Measurements from ENCODE around the gene HIVEP3. TPM values are rescaled to one million over a fixed set of nuclear protein-coding genes. Genes with fewer than 3 reads are reported as not detected.

Gene HIVEP3
- total RNA-seq, 1 donor from 2014 or later, result 11.0 TPM

DNA sequence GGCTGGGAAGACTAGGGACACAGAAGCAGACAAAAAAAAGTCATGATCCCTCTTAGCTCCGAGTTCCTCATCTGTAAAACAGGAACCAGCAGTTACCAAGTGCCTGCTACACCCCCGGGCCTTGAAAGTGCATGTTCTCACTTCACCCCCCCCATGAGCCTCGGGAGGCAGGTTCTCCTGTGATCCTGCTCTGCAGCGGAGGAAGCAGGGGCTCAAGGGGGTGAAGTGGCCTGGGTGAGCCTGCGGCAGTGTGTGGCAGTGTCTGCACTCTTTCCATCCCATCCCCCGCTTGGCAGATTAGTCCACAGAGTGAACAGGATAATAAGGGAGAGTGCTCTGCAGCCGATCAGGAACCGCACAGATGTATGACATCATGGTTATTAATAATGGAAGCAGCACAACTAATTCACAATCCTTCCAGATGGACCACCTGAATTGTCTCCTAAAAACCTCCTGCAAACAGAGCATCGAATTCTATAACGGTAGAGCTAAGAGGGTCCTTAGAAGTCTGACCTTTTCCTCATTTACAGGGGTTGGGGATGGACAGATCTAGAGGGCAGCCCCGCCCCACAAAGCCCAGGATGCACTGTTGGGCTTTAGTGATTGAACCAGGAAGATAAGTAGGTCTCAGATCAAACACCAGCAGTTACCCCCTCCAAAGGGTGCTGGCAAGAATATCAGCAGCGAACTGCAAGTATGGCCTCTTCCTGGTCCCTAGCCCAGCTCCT, 260.1 kb downstream of the HIVEP3 start:
- intact Hi-C loops (cut with DNase I), result no loop called here
- DNase-seq (ENCODE audit: low spot score) (no peak), ATAC-seq (no peak)

DNA sequence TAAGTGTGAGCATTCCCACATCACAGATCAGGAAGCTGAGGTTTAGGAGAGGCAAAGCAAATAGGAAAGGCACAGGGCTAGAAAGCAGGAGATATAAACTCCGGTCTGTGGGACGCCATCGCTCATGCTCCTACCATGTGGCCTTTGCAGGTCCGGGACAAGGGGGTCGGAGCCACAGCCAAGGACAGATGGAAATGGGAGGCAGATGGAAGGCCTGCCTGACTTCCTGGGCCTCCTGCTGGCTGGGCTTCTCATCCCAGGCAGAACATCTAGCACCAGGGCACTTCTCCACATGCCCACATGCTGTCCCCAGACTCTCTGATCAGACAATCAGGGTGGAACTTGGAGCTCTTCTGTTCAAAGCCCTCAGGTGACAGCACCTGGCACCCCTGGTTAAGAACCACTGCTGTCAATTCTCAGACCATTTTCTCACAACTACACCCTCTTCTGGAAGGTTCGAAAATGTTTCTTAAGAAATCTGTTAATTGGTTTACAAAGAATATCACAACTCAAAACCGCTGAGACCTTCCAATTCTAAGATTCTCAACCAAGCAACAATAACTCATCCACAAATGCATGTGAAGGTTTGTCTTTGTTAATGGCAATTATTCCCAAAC, 260.9 kb downstream of the HIVEP3 start:
- DNase-seq (ENCODE audit: low spot score) (no peak), ATAC-seq (no peak)
- intact Hi-C loops (cut with DNase I), result no loop called here

GRCh38 chr1:41656825-41657500, 261.8 kb downstream of the HIVEP3 start:
- DNase-seq (ENCODE audit: low spot score) (no peak), ATAC-seq (no peak)
- intact Hi-C loops (cut with DNase I), result no loop called here

GRCh38 chr1:41656068-41656467, 262.7 kb downstream of the HIVEP3 start:
- intact Hi-C loops (cut with DNase I), result no loop called here
- no peak for DNase-seq (ENCODE audit: low spot score)
- no peak for ATAC-seq

DNA sequence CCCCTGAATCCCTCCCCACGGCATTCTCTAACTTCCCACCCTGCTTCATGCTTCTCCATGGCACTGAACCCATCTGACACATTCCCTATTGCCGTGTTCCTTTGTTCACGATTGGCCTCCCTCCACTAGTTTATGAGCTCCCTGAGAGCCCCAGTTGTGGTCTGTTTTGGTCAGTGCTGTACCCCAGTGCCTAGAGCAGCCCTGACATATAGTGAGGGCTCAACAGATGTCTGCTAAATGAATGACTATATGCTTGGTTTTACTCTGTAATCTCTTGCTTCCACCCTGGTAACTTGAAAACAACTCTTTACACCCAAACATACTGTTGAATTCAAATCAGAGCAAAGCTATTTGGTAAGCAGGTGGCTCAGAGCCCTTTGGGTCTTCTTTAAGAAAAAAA, 263.1 kb downstream of the HIVEP3 start:
- intact Hi-C loops (cut with DNase I), result no loop called here
- no peak for ATAC-seq
- no peak for DNase-seq (ENCODE audit: low spot score)

DNA sequence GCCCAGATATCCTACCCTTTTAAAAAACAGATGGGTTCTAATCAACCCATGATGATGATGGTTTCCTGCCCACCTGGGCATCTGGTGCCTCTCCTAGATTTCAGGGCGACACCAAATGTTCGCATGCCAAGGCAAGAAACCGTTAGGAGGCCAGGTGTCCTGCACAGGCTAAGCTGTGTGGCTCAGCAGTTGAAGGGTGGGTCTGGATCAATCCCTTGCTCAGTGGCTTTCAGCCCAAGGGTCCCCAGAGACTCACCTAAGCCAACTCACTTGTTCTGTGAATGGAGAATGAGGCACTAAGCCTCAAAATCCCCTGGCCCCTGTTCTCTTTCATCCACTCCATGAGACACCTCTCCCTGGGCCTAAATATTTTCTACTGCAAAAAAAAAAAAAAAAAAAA, 265.1 kb downstream of the HIVEP3 start:
- no peak for ATAC-seq
- intact Hi-C loops (cut with DNase I), result no loop called here
- no peak for DNase-seq (ENCODE audit: low spot score)

DNA sequence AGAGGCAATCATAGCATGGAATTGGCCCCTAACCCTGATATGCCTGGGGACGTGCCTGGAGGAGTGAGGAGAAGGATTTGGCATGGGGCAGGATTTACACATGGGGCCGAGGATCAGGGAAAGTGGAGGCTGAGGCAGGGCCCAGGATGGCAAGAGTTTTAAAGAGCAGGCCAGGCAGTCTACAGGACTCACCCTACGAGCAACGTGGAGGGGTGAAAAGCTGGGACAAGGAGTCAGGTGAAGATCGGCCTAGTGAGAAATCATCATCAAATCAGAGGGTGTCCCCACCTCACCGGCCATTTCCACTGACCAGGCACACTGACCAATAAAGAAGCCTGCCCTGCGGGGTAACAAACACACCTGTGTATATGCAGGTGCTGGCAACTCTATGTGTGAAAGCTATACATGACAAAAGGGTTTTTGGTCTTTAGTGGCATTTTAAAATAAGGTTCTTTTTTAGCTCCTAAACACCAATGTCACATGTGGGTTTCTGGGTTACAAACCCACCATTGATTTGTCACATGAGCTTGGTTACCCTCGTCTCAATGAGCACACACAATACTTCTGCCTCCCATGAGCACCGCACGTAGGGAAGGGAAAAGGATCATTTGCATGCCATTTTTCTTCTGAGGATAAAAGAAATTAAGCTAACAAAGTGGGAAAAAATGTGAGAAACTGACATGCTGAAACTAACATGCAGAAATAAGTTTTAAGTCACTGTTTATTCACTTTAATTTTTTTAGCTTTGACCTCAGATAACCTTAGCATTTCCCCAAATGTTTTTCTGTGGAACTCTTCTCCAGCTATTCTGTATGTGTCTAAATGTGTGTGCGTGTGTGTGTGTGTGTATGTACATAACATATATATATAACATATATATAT, 266.1 kb downstream of the HIVEP3 start:
- no peak for DNase-seq (ENCODE audit: low spot score)
- intact Hi-C loops (cut with DNase I), result no loop called here

DNA sequence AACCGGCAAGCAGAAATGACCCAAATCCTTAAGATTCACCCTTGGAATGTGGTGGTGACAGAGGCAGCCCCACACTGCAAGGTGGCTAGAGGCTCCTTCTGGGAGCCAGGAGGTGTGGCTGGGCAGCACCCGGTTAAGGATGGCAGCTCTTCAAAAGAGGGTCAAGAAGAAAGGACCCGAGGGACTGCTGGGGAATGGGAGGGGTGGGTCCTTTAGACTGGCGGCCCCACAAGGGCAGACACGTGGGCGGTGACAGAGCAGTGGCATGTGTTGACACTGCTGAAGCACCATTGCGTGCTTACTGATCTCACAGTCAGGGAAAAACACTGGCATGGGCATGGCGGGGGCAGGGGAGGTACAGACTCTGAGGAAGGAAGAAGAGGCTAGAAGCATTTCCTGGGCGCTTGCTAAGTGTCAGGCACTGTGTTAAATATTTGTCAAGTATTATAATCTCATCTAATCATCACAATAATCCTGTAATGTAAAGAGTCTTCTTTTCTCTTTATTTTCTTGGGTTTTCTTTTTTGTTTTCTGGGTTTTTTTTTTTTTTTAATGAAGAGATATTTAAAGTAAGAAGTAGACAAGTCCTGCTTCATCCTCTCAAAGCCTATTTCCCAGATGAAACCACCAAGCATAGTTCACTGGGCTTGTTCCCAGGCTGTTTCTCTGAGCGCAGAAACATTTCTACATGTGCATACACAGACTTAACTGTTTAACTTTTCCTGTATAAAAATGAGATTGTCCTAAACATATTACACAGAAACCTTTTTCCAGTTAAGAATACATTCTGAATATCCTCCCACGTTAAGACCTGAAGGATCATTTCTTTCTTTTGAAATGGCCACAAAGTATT, 268.5 kb downstream of the HIVEP3 start:
- peak; percentile 36 for ATAC-seq
- intact Hi-C loops (cut with DNase I), result no loop called here
- no peak for DNase-seq (ENCODE audit: low spot score)

More for the DNA sequence above, 266.1 kb downstream of the HIVEP3 start:
- no peak for ATAC-seq

DNA sequence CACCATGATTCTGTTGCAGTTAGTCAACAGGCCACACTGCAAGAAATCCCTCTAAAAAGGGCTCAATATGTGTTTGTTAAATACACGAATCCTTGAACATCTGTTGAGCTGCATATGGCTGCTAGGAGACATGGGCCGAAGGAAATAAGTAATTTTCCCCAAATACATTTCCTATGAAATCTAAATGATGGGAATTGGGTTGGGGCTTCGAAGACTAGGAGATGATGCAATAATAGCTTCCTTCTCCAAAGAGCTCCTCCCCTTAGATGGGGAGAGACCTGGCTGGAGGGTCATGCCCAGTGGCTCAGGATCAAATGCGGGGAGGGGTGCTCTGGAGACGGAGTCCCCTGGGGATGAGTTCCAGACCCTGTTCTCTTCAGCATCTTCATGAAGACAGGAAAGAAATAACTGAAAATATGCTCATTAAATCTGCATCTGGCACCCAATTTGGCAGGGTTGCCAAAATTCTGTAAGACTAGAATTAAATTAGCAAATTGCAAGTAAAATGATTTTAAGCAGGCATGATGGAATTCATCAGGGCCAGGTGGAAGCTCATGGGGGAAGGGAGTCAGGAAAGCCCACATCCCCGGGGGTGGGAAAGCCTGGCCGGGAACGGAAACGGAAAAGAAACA, 269.2 kb downstream of the HIVEP3 start:
- intact Hi-C loops (cut with DNase I), result no loop called here
- ATAC-seq, result no peak
- DNase-seq (ENCODE audit: low spot score), result no peak

DNA sequence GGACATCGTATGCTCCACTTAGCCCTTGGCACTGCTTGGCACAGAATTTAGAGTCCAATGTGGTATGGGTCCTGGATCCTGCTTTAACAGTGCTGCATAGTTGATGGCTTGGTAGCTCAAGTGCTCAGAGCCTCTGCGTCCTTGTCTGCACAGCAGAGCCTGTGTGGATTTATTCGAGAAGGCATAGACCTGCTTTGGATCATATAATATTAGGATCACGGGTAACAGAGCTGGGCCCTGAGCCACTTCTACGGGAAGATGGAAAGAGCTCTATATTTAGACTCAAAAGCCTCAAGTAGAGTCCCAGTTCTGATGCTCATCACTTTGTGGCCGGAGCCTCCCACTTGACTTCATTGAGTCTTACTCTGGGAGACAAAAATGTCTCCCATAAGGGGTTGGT, 269.9 kb downstream of the HIVEP3 start:
- ATAC-seq, result no peak

DNA sequence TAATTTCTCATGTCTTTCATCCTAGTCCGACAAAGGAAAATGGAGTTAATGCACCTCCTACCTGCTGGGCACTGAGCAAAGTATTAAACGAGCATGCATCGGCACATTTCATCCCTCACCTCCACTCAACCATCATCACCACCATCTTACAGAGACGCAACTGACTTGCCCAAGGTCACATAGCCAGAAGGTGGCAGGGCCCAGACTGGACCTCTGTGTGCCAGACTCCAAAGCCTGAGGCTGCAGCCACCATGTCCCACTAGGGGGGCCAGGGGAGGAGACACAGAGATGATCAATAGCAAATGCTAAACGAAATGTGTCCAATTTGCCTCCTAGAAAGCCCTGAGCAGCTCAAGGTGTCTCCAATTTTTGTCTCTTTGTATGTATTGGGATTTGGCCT, 270.5 kb downstream of the HIVEP3 start:
- DNase-seq (ENCODE audit: low spot score) (no peak), ATAC-seq (no peak)
- intact Hi-C loops (cut with DNase I), result no loop called here

More for the DNA sequence above, 269.9 kb downstream of the HIVEP3 start:
- intact Hi-C loops (cut with DNase I), result no loop called here
- DNase-seq (ENCODE audit: low spot score), result no peak

- intact Hi-C loops (cut with DNase I), result no loop called here
- DNase-seq (ENCODE audit: low spot score), result no peak
- ATAC-seq, result no peak
Measured at GRCh38 chr1:41647221-41648135, 271.2 kb downstream of the HIVEP3 start.

DNA sequence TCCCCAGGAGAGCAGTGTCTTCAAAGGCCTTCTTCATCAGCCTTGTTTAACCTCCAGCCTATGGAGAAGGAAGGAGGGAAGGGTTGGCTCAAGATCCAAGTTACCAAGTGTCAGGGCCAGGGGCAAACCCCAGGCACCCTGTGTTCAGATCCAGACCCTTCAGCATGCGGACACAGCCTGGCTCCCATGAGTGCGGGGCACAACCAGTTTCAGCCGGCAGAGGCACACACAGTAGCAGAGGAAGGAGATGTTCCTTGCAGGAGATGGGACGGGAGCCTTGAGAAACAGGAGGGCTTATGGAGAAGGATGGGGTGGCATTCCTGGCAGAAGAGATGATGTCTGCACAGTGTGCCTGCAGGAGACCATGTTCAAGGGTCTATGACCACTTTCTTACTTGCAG, 272.5 kb downstream of the HIVEP3 start:
- intact Hi-C loops (cut with DNase I), result no loop called here
- ATAC-seq, result no peak
- DNase-seq (ENCODE audit: low spot score), result no peak

DNA sequence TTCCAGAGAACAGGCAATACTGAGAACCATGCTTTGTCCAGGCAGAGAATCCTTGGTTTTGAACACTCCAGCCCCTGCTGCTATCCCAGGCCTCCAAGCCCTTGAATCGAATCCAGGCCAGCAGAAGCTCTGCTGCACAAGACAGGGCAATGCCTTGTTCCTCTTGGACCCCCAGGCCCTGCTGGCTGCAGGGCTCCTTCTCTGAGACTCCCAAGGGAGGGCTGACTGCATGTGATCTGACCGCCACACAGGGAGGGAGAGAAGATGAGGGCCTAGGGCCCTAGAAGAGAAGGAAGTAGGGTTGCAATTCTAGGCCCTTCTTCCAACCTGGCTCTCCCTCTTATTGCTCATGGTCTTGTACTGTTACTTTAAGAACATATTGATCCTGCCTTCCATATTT, 273.7 kb downstream of the HIVEP3 start:
- intact Hi-C loops (cut with DNase I), result no loop called here
- ATAC-seq, result no peak
- DNase-seq (ENCODE audit: low spot score), result no peak

DNA sequence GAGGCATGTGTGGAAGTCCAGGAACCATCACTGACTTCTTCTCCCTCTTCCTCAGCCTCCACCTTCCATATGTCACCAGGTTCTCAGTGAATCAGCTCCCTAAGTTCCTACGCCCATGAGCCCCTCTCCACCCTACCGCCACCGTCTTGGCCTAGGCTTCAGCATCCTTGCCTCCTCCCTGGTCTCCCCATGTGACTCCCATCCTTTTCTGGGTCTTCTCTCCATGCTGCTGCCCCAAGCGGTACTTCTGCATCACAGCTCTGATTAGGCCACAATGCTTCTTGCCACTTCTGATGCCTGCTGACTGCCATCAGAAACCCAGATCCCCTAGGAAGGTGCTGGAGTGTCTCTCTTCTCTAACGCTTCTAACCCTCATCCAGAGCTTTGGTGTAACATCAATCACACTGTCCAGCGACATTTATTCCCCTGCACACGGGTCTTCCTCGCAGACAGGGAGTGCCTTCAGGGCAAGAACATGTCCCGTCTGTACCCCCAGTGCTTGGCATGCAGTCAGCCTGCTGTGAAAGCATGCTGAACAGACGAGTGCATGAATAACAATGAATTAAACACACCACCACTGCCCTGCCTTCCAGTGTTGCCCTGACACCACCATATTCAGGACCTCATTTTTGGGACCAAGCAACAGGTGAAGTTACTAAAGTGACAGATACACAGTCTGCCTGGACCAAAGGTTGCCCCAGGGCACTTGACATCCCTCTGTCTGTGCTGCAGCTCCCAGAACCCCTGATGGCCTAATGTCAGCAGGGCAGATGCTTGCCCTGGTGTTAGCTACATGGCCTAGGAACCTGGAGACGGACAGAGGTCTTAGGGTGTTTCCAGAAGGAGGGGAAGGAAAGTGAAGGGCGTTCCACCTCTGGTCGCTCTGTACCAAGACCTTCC, 275.6 kb downstream of the HIVEP3 start:
- ATAC-seq, result no peak
- intact Hi-C loops (cut with DNase I), result no loop called here
- DNase-seq (ENCODE audit: low spot score), result no peak

GRCh38 chr1:41641941-41642527, 276.7 kb downstream of the HIVEP3 start:
- ATAC-seq (no peak), DNase-seq (ENCODE audit: low spot score) (no peak)
- intact Hi-C loops (cut with DNase I), result no loop called here

All from sciatic nerve (tissue), 2 donors.